SH-SY5Y (cell line): ENCODE measurements around the gene AACS.

ENCODE experiments used
- GATA2 ChIP-seq: IDR thresholded peaks from 2 replicates; pipeline ENCODE4 v1.6.1; 2011; ENCODE audit warnings: mild to moderate bottlenecking, low read depth, low read length
- GATA3 ChIP-seq: IDR thresholded peaks from 2 replicates; pipeline ENCODE4 v1.6.1; 2011; ENCODE audit warnings: low read depth, mild to moderate bottlenecking, low read length, moderate library complexity

GRCh38 chr12:125178222-125178621 is 113.0 kb downstream of the AACS start:
- no peak for TF ChIP-seq GATA2
- TF ChIP-seq GATA3: no peak
